Fibroblast of skin of back (primary cell): ENCODE results near the gene RPGRIP1L. TPM values are rescaled to one million over a fixed set of nuclear protein-coding genes. Genes with fewer than 3 reads are reported as not detected.

Experiments
- DNase-seq: peaks from one replicate; pipeline ENCODE4 v3.0.0-alpha.2; 2013
- polyA plus RNA-seq, 2 experiments: library from polyadenylated mRNA; unstranded; fragments of 120-200 nt; gene quantifications; one replicate each; pipeline ENCODE4 v1.2.1, GENCODE V29; 2013; ENCODE audit not compliant: insufficient read length in 2 of 2

Gene RPGRIP1L
- 6.1 TPM for polyA plus RNA-seq (2013, experiment 1 of 2; ENCODE audit: insufficient read length)
- polyA plus RNA-seq (2013, experiment 2 of 2; ENCODE audit: insufficient read length), result 7.3 TPM

GRCh38 chr16:53703590-53704444 is at the start of gene RPGRIP1L, which contains the start of gene FTO:
TSS of gene RPGRIP1L (minus strand) at chr16:53703859. CDS start at chr16:53700723, 3,136 bp downstream.
TSS of gene FTO (plus strand) at chr16:53704156.
- peak; percentile 99 for DNase-seq

GRCh38 chr16:53753431-53753830 is 49.8 kb upstream of the RPGRIP1L start:
- DNase-seq, result no peak

GRCh38 chr16:53752560-53752959 is 48.9 kb upstream of the RPGRIP1L start:
- DNase-seq, result no peak

GRCh38 chr16:53745753-53746266 is 42.2 kb upstream of the RPGRIP1L start:
- peak; percentile 56 for DNase-seq

- peak; percentile 86 for DNase-seq
Measured at GRCh38 chr16:53745086-53745485, 41.4 kb upstream of the RPGRIP1L start.

GRCh38 chr16:53744449-53744848 is 40.8 kb upstream of the RPGRIP1L start:
- DNase-seq, result no peak

GRCh38 chr16:53743149-53743566 is 39.5 kb upstream of the RPGRIP1L start:
- DNase-seq, result no peak

- no peak for DNase-seq
Measured at GRCh38 chr16:53741546-53741945, 37.9 kb upstream of the RPGRIP1L start.

- DNase-seq, result no peak
Measured at GRCh38 chr16:53740933-53741531, 37.4 kb upstream of the RPGRIP1L start.

GRCh38 chr16:53740476-53740875 is 36.8 kb upstream of the RPGRIP1L start:
- no peak for DNase-seq

- DNase-seq, result no peak
Measured at GRCh38 chr16:53737552-53737951, 33.9 kb upstream of the RPGRIP1L start.

GRCh38 chr16:53736297-53736696 is 32.6 kb upstream of the RPGRIP1L start:
- DNase-seq, result no peak

- no peak for DNase-seq
Measured at GRCh38 chr16:53734908-53735307, 31.2 kb upstream of the RPGRIP1L start.

- peak; percentile 32 for DNase-seq
Measured at GRCh38 chr16:53732296-53732929, 28.8 kb upstream of the RPGRIP1L start.

GRCh38 chr16:53730693-53731092 is 27.0 kb upstream of the RPGRIP1L start:
- no peak for DNase-seq

GRCh38 chr16:53726625-53727024 is 23.0 kb upstream of the RPGRIP1L start:
- DNase-seq, result no peak

GRCh38 chr16:53721017-53721416 is 17.4 kb upstream of the RPGRIP1L start:
- no peak for DNase-seq

- DNase-seq, result no peak
Measured at GRCh38 chr16:53717577-53717976, 13.9 kb upstream of the RPGRIP1L start.

GRCh38 chr16:53715023-53715384 is 11.3 kb upstream of the RPGRIP1L start:
- no peak for DNase-seq

GRCh38 chr16:53714205-53715022 is 10.8 kb upstream of the RPGRIP1L start:
- no peak for DNase-seq

- DNase-seq, result no peak
Measured at GRCh38 chr16:53713403-53714204, 9.9 kb upstream of the RPGRIP1L start.
